GM12865 (cell line): ENCODE results near the gene ADAMTS1.

Experiments used
- DNase-seq: peaks from one replicate; pipeline ENCODE4 v3.0.0; 2010; ENCODE audit warnings: low read depth
- H3K4me3 ChIP-seq: 2 replicates; pipeline ENCODE4 v1.5.1; 2011; ENCODE audit warnings: mild to moderate bottlenecking, low read depth, low read length, control low read depth
- TF ChIP-seq, protein P1 (sequence below): IDR thresholded peaks from 2 replicates; pipeline ENCODE4 v1.5.1; 2011; ENCODE audit warnings: low read length, control low read depth, low read depth, inconsistent platforms; ENCODE audit not compliant: insufficient read depth; ENCODE audit errors: missing control alignments

The ADAMTS1 gene

GRCh38 chr21:26798856-26799751 lies 46.1 kb downstream of the ADAMTS1 start:
- H3K4me3 ChIP-seq = no peak overlapping the region
- TF ChIP-seq, protein P1, sequence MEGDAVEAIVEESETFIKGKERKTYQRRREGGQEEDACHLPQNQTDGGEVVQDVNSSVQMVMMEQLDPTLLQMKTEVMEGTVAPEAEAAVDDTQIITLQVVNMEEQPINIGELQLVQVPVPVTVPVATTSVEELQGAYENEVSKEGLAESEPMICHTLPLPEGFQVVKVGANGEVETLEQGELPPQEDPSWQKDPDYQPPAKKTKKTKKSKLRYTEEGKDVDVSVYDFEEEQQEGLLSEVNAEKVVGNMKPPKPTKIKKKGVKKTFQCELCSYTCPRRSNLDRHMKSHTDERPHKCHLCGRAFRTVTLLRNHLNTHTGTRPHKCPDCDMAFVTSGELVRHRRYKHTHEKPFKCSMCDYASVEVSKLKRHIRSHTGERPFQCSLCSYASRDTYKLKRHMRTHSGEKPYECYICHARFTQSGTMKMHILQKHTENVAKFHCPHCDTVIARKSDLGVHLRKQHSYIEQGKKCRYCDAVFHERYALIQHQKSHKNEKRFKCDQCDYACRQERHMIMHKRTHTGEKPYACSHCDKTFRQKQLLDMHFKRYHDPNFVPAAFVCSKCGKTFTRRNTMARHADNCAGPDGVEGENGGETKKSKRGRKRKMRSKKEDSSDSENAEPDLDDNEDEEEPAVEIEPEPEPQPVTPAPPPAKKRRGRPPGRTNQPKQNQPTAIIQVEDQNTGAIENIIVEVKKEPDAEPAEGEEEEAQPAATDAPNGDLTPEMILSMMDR = no peak
- DNase-seq = no peak

DNA sequence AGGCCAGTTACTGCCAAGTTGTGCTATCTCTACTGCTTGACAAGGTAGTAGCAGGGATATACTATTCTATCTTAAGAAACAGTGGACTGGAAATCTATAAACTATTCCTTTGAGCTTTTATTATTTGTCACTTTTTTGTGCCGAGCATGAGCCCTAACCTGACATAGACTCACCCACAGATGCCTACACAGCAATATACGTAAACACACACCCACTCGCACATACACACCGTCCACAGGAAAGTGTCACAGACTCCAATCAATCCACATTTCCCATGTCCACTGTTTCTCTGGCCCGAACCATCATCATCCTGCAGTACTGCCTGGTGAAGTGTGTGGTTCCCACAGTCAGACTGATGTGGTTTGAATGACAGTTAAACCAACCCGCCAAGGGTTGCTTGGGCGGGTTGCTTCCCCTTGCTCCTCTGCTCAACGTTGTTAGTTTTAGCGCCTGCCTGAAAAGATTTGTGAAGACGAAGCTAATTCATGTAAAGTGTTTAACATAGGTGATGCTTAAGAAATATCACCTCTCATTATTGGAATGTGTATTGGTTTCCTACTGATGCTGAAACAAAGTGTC lies 47.2 kb downstream of the ADAMTS1 start:
- H3K4me3 ChIP-seq = no peak overlapping the region
- TF ChIP-seq, protein P1 = no peak
- DNase-seq = no peak

DNA sequence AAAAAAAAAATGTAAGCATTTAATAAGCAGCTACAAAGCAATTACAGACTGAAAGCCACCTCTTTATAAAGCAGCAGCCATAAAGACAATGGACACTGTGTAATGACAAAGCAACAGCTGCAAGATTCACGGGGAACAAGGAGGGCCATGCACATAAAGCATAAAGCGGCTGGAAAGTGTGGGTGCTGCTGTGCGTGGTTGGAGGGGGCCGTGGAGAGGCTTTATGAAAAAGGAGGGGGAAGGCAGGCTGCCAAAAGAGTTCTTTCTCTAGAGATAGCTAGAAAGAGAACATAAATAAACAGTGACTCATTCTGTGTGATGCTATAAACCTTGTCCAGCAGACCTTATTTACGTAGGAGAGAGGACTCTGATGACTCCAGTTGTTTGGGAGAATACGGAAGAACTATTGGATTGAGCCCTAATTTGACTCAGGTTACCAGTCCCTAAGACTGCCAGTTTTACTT lies 49.3 kb downstream of the ADAMTS1 start:
- TF ChIP-seq, protein P1 = no peak
- no peak overlapping the region for H3K4me3 ChIP-seq
- DNase-seq = no peak

GRCh38 chr21:26795412-26795805 lies 49.8 kb downstream of the ADAMTS1 start:
- TF ChIP-seq, protein P1 = no peak
- H3K4me3 ChIP-seq = no peak overlapping the region
- DNase-seq = no peak

DNA sequence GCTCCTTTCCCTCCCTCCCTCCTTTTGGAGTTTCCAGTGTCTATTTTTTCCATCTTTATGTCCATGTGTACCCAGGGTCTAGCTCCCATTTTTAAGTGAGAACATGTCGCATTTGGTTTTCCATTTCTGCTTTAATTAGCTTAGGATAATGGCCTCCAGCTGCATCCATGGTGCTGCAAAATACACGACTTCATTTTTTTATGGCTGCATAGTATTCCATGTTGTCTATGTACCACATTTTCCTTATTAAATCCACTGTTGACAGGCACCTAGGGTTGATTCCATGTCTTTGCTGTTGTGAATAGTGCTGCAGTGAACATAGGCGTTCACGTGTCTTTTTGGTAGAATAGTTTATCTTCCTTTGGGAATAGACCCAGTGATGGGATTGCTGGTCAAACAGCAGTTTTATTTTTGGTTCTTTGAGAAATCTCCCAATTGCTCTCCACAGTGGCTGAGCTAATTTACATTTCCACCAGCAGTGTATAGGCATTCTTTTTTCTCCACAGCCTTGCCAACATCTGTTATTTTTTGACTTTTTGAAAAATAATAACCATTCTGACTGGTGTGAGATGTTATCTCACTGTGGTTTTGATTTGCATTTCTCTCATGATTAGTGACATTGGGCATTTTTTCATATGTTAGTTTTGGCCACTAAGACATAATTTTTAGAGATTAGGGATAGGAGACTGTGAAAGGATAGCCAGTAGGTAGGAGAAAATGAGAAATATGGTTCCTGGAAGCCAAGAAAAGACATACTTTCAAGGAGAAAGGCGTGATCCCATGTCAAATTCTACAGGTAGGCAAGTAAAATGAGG lies 50.4 kb downstream of the ADAMTS1 start:
- no peak overlapping the region for H3K4me3 ChIP-seq
- TF ChIP-seq, protein P1 = no peak
- no peak for DNase-seq

DNA sequence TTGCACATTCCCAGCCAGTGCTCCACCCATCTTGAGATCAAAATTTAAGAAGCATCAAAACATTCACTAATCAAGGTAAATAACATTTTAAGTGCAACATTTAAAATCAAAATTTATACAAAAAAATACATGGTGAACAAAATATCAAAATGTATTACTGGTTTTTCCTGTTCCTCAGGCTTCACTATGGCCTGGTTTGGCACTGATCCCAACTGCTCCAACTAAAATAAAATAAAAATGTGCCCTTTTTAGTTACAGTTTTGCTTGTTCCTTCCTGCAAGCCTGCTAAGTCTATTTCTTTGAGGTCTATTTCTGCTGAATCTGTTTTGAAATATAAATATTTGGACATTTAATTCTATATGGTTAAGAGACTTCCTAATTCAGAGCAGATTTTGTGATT lies 54.9 kb downstream of the ADAMTS1 start:
- H3K4me3 ChIP-seq = no peak overlapping the region
- TF ChIP-seq, protein P1 = no peak
- no peak for DNase-seq
